ENCODE results near the gene NAA11. TPM values are rescaled to one million over a fixed set of nuclear protein-coding genes. Genes with fewer than 3 reads are reported as not detected.

NAA11 gene
- not detected for total RNA-seq
- long read RNA-seq: 0 reads

GRCh38 chr4:79325864-79326328 is at the start of gene NAA11:
NAA11 (minus strand) TSS chr4:79326061; CDS start chr4:79325877, 184 bp downstream.
- ATAC-seq: no peak
- intact Hi-C loops (cut with DNase I, micrococcal nuclease): no loop called here
- no peak for DNase-seq

GRCh38 chr4:79370026-79370425 is 44.2 kb upstream of the NAA11 start:
- DNase-seq (no peak), ATAC-seq (no peak)
- intact Hi-C loops (cut with DNase I, micrococcal nuclease): no loop called here

DNA sequence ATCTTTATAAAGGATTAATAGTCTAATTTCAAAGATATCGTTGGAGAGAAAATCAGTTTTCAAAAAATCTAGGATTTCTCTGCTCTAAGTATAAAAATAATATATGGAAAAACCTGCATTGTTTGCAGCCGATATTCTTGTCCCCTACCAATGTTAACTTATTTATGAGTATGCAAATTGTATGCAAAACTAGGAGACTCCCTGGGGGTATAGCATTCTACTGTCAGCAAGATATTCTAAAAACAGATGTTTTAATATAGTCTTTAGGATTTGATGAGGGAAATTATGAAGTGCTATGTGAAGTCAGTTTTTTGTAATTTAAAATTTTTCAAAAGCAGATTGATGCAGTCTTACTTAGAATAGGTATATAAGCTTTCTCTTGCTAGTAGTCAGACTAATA is 41.2 kb upstream of the NAA11 start:
- intact Hi-C loops (cut with DNase I, micrococcal nuclease): no loop called here
- DNase-seq (no peak), ATAC-seq (no peak)

DNA sequence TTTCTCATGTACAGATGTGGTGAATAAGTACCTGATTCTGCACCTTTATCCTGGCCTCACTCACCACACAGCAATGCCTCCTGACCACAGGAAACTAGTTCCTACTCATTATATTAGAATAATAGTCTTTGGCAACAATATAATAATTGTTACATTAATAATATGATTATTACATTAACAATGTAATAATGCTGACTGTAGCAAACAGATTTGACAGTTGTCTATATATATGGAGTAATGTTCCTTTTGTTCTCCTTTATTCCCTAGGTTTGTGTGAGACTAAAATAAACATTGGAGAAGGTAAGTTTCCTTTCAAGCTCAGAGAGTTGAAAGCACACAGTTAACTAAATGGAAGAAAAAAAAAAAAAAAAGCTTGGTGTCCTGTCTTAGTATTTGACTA is 40.6 kb upstream of the NAA11 start:
- ATAC-seq (no peak), DNase-seq (no peak)
- intact Hi-C loops (cut with DNase I, micrococcal nuclease): no loop called here

GRCh38 chr4:79364061-79364460 is 38.2 kb upstream of the NAA11 start:
- ATAC-seq (no peak), DNase-seq (no peak)
- intact Hi-C loops (cut with DNase I, micrococcal nuclease): no loop called here

DNA sequence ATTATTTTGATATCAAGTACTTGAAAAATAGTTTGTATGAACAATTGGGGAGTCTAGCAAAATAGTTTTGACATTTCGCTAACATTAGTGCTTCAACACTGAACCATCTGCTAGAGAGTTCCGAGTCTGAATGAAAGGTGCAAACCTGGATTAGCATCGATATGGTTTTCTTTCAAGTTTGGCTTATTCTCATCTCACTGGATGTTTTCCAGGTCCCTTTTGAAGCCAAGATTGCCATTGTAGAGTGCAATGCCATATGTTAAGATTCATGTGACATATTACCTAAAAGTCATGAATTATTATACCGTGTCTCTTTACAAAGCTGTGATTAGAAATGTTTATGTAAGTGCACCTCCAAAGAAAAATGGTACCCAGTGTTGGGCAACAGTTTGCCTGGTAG is 36.8 kb upstream of the NAA11 start:
- intact Hi-C loops (cut with DNase I, micrococcal nuclease): no loop called here
- DNase-seq: no peak
- no peak for ATAC-seq

GRCh38 chr4:79360006-79360405 is 34.1 kb upstream of the NAA11 start:
- ATAC-seq (no peak), DNase-seq (no peak)

DNA sequence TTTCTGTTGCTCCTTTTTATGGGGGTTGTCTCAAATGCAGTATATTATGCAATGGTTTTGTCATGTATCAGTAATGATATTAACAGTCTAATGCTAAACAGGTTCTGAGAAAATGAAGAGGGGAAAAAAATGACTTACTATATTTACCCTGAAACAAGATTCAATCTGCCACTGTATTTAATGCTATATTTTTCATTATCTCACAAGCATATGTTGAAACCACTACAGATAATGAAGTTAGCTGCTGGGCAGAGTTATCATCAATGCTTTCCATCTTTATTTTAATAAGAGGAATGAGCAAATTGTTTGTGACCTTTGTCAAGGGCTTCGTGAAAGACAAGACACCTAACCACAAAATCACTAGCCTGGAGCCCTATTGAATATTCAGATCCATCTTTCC is 32.6 kb upstream of the NAA11 start:
- intact Hi-C loops (cut with DNase I, micrococcal nuclease): no loop called here
- DNase-seq (no peak), ATAC-seq (no peak)

More at GRCh38 chr4:79360006-79360405, 34.1 kb upstream of the NAA11 start:
- intact Hi-C loops (cut with DNase I, micrococcal nuclease): no loop called here

DNA sequence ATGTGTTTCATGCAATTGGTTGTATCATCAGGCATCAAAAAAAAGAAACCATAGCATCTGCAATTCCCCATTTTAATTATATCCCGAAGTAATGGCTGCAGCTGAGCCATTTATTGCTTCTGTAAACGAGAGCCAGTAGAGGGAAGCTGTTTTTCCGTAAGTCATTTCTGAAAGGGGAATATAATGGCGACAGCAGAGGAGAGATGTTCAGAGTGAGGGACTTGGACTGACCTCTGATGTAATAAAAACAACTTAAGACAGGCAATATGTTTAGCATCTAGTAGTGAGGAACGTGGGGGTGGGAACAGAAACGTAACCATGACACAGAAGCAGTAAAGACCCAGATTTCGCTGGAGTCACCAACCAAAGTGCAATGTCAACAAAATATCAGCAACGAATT is 31.5 kb upstream of the NAA11 start:
- DNase-seq: no peak
- intact Hi-C loops (cut with DNase I, micrococcal nuclease): no loop called here
- no peak for ATAC-seq

GRCh38 chr4:79353075-79353474 is 27.2 kb upstream of the NAA11 start:
- DNase-seq (no peak), ATAC-seq (no peak)
- intact Hi-C loops (cut with DNase I, micrococcal nuclease): no loop called here

- intact Hi-C loops (cut with DNase I, micrococcal nuclease): no loop called here
- ATAC-seq (no peak), DNase-seq (no peak)
Measured at GRCh38 chr4:79348405-79348804, 22.5 kb upstream of the NAA11 start.

DNA sequence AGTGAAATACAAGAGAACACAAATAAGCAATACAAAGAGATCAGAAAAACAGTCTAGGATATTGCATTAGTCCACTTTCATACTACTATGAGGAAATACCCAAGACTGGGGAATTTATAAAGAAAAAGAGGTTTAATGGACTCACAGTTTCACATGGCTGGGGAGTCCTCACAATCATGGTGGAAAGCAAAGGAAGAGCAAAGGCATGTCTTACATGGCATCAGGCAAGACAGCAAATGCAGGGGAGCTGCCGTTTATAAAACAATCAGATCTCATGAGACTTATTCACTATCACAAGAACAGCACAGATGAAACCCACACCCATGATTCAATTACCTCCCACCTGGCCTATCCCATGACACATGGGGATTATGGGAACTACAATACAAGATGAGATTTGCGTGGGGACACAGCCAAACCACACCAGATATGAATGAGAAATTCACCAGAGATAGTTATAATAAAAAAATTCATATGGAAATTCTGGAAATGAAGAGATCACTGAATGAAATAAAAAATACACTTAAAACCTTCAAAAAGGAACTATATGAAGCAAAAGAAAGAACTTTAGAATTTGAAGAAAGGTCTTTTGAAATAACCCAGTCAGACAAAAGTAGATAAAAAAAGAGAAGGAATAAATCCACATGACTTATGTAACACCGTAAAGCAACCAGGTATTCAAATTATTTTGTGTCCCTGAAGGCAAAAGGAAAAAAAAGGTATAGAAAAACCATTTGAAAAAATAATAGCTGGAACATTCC is 16.2 kb upstream of the NAA11 start:
- DNase-seq (no peak), ATAC-seq (no peak)
- intact Hi-C loops (cut with DNase I, micrococcal nuclease): no loop called here

DNA sequence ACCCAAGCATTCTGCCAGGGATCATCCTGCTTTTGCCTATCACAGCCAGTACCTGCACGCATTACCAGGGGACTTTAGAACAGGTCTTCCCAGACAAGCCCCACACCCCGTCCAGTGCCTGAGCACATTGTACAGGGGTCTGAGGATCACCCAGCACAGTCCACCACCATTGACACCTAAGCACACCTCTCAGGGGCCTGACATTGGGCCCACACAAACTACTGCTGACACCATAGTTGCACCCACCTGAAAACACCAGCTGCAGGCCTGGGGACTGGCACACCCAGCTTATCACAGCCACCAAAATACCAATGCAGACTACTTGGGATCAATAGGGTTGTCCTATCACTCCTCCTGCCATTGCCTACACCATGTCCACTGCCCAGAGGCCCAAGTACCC is 14.7 kb upstream of the NAA11 start:
- no peak for ATAC-seq
- intact Hi-C loops (cut with DNase I, micrococcal nuclease): no loop called here
- no peak for DNase-seq

DNA sequence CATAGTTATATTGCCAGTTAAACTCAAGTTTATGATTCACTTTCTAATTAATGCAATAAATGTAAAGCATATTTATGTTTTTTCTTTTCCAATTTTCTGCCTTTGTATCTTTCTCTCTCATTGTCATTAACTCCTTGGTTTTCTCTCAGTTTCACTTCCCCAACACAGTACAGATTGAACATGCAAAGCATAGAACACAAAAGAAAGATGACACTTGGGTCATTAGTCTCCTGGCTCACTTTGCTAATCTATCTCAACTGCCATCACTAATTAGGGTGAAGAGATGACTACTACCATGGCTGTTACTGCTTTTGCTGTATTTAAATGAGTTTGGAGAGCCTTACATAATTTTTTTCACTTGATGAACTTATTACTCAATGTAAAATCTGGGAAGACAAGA is 12.3 kb upstream of the NAA11 start:
- intact Hi-C loops (cut with DNase I, micrococcal nuclease): no loop called here
- DNase-seq (no peak), ATAC-seq (no peak)

DNA sequence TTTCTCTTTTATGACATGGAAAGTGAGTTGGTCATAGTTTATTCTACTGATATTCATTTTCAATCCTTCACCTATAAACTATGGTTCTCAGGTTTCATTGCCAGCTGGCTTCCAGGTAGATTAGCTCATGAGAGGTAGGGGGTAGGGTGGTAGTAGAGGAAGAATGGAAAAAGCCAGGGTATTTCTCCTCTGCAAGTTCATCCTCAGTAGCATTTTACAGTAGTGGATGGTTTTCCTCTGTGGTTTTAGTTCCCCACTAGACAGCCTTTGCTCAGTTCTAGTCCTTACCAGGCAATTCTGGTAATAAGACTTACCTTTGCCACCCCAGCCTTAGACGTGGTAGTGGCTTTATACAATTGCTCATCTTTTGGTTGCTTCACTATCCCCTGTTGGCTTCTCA is 8.9 kb upstream of the NAA11 start:
- ATAC-seq (no peak), DNase-seq (no peak)
- intact Hi-C loops (cut with DNase I, micrococcal nuclease): no loop called here

- ATAC-seq (no peak), DNase-seq (no peak)
- intact Hi-C loops (cut with DNase I, micrococcal nuclease): no loop called here
Measured at GRCh38 chr4:79334341-79334740, 8.5 kb upstream of the NAA11 start.

- DNase-seq: no peak
- intact Hi-C loops (cut with DNase I, micrococcal nuclease): no loop called here
- ATAC-seq: peak; percentile 78
Measured at GRCh38 chr4:79331126-79331876, 5.4 kb upstream of the NAA11 start.

DNA sequence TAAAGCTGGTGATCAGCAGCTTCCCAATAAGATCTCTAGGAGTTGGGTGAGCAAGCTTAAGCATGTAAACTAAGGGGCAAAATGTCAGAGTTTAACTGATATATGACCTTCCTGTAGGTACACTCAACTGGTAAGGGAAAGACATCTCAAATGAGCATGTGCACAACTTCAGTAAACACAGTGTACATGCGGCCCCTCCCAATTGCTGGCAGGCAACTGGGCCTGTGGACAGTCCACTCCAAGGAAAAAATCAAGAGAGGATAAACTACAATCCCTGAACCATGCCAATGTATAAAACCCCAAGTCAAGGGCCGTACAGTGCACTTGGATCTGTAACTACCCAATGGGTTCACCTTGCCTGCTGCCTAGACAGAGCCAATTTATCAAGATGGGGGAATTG is 4.9 kb upstream of the NAA11 start:
- intact Hi-C loops (cut with DNase I, micrococcal nuclease): no loop called here
- DNase-seq: no peak
- ATAC-seq: no peak

- no peak for ATAC-seq
- DNase-seq: no peak
- intact Hi-C loops (cut with DNase I, micrococcal nuclease): no loop called here
Measured at GRCh38 chr4:79325436-79325835, 425 bp downstream of the NAA11 start.

GRCh38 chr4:79319975-79320374 is 5.9 kb downstream of the NAA11 start:
- no peak for ATAC-seq
- intact Hi-C loops (cut with DNase I, micrococcal nuclease): no loop called here
- no peak for DNase-seq

Data from left colon (tissue), 2 donors.